CD4-positive, alpha-beta T cell (primary cell): Measurements from ENCODE around the gene CADPS. TPM values are rescaled to one million over a fixed set of nuclear protein-coding genes. Genes with fewer than 3 reads are reported as not detected.

Experiments used
- ATAC-seq: fragments of 200-7000 bp; cut with Tn5 transposase; one replicate; pipeline ENCODE4 v1.10.0; 2022; ENCODE audit warnings: mild to moderate bottlenecking; ENCODE audit not compliant: poor library complexity
- CTCF ChIA-PET: fragments of 350-600 bp; sonication (Branson Sonifier 250); formaldehyde crosslinking; loops from one replicate; lab custom pipeline; 2021; ENCODE audit warnings: antibody characterized with exemption, inconsistent platforms; lab: Charles Lee
- POLR2A ChIA-PET: fragments of 350-600 bp; sonication (Branson Sonifier 250); formaldehyde crosslinking; loops from one replicate; lab custom pipeline; 2021; ENCODE audit warnings: antibody characterized with exemption, inconsistent platforms; lab: Charles Lee
- DNase-seq, 14 experiments: peaks; one replicate each; pipeline ENCODE4 v3.0.0-alpha.2; 2013 to 2020; ENCODE audit warnings: mixed read lengths in 2 of 14
- H3K27ac ChIP-seq, 2 donors: one replicate each; pipeline versions ENCODE4 v1.5.1 to v1.7.0; 2013; ENCODE audit warnings: low read length in 2 of 2, low read depth in 1 of 2, mild to moderate bottlenecking in 1 of 2
- H3K27me3 ChIP-seq, 2 experiments: 1 replicate in 1 of 2; 2 replicates in 1 of 2; pipeline versions ENCODE4 v1.6.1 to v1.7.0; 2013; ENCODE audit warnings: low read length in 2 of 2, control low read depth in 1 of 2, mild to moderate bottlenecking in 1 of 2, moderate library complexity in 1 of 2; ENCODE audit not compliant: insufficient read depth in 2 of 2, control insufficient read depth in 1 of 2
- H3K36me3 ChIP-seq: one replicate; pipeline ENCODE4 v1.6.1; 2013; ENCODE audit warnings: low read length, control low read depth; ENCODE audit not compliant: insufficient read depth
- H3K4me1 ChIP-seq: one replicate; pipeline ENCODE4 v1.6.1; 2013; ENCODE audit warnings: low read length, control low read depth; ENCODE audit not compliant: insufficient read depth
- H3K4me3 ChIP-seq: one replicate; pipeline ENCODE4 v1.5.1; 2013; ENCODE audit warnings: mild to moderate bottlenecking, low read length, moderate library complexity
- H3K9me3 ChIP-seq, 2 experiments: 1 replicate in 1 of 2; 2 replicates in 1 of 2; pipeline versions ENCODE4 v1.6.1 to v1.7.0; 2013; ENCODE audit warnings: low read length in 2 of 2, mild to moderate bottlenecking in 2 of 2, control low read depth in 1 of 2, moderate library complexity in 1 of 2; ENCODE audit not compliant: control insufficient read depth in 1 of 2, insufficient read depth in 1 of 2
- H3K27ac Mint-ChIP-seq: one replicate; pipeline ENCODE4 v1.8.0; 2020; ENCODE audit warnings: mixed read lengths
- H3K27me3 Mint-ChIP-seq: one replicate; pipeline ENCODE4 v1.8.0; 2021; ENCODE audit warnings: mixed read lengths
- H3K36me3 Mint-ChIP-seq: one replicate; pipeline ENCODE4 v1.8.0; 2021; ENCODE audit warnings: low read depth, mixed read lengths
- H3K4me1 Mint-ChIP-seq: one replicate; pipeline ENCODE4 v1.8.0; 2021; ENCODE audit warnings: low read depth, mixed read lengths
- H3K4me3 Mint-ChIP-seq: one replicate; pipeline ENCODE4 v1.8.0; 2020; ENCODE audit warnings: mild to moderate bottlenecking, mixed read lengths
- H3K9me3 Mint-ChIP-seq: one replicate; pipeline ENCODE4 v1.8.0; 2020; ENCODE audit warnings: mixed read lengths
- CTCF ChIP-seq: fragments of 200-600 bp; IDR thresholded peaks from one replicate; pipeline ENCODE4 v1.8.0; 2022; ENCODE audit warnings: antibody characterized with exemption, mild to moderate bottlenecking
- intact Hi-C, 2 experiments: fragments of 100-400 bp; cut with DNase I in 1 of 2; cut with micrococcal nuclease in 1 of 2; formaldehyde crosslinking; loops; one replicate each; pipeline versions ENCODE4 v1.15.1 to v1.9.0; 2023 to 2025; cut with DNase I, micrococcal nuclease
- total RNA-seq, 174 experiments: library from RNA in 2 of 174; stranded (reverse) in 2 of 174; gene quantifications; one replicate each; pipeline ENCODE4 v1.2.3 and lab custom pipeline; 2021 to 2026

Gene CADPS
- total RNA-seq, 2 experiments from 2014 or later = not detected

DNA sequence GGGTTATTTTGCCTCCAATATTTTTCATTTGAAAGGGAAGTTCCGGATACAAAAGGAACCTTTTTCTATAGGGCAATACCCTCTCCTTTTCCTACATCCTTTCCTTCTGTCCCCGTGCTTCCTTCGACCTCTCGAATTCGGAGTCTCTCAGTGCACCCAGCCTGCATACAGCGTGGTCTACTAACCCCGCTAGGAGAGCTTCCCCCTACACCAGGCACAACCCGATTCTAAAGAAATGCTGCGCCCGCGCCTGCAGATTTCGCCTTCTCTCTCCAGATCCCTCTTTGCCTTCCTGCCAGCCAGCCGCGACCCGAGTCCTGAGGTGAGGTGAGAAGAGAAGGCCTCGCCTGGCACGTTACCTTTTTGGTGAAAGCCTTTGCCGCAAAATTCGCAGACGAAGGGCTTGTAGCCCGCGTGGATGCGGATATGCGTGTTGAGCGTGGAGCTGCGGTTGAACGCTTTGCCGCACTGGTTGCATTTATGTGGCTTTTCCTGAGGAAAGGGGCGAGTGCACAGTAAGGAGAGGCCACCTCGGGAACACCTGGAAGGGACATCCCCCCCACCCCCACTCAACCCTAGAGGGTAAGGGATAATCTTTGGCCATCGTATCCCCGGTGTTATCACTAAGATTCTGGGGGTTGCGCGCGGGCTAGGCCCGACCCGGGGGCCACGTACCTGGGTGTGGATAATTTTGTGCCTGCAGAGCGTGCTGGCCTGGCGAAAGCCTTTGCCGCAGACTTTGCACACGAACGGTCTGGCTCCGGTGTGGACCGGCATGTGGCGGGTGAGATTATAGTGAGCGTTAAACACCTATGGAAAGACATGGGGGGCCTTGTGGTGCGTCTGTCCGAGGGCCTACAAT is 504.1 kb downstream of the CADPS start:
- TF ChIP-seq CTCF = no peak
- Histone ChIP-seq H3K27me3 (peaks cover 65 to 81% of the 10 kb centered on the region in 2 experiments), H3K4me1 (peaks cover 4% of the 10 kb centered on the region), H3K27ac (no peak overlapping the region), H3K4me3 (no peak overlapping the region), H3K36me3 (no peaks in the 10 kb centered on the region), H3K9me3 (peaks cover 0 to 58% of the 10 kb centered on the region in 2 experiments)
- ChIA-PET CTCF (no interaction called here), POLR2A (no interaction called here)
- Mint-ChIP-seq H3K27me3 (peaks cover 77% of the 10 kb centered on the region), H3K36me3 (no peaks in the 10 kb centered on the region), H3K4me3 (no peak overlapping the region), H3K4me1 (peaks cover 7% of the 10 kb centered on the region), H3K9me3 (no peaks in the 10 kb centered on the region), H3K27ac (no peak overlapping the region)
- intact Hi-C loops = no loop called here
- no peak for ATAC-seq
- DNase-seq = no peak

DNA sequence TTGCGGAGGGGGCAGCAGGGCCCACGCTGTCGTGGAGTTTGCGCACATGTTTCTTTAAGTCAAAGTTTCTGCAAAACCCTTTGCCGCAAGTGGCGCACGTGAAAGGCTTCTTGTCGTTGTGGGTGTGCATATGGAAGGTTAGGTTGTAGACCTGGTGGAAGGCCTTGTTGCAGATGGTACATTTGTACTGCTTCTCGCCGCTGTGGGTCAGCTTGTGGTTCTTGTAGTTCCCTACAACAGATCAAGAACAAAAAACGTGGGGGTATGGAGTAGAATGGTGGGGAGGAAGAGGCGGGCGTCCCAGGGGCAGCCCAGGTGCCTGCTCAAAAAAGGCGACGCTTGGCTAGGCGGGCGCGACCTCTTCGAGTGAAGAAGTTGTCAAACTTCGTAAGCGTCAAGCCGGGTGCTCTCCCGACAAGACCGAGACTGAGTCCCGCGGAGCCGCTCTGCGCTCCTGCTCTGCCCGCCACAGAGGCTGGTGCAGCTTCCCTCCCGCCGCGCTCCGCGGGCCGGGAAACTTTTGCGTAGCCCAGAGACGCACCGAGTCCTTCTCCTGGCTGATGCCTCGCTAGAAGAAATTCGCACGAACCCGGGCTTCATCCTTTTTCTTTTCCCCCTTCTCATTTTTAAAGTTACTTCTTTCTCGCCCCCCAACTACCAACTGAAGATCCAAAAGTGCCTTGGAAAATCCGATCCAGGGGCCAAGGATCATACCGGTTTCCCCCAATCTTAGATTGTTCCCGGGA is 504.9 kb downstream of the CADPS start:
- POLR2A ChIA-PET = no interaction called here
- no peak for TF ChIP-seq CTCF

GRCh38 chr3:62369476-62369743 is 505.8 kb downstream of the CADPS start:
- Mint-ChIP-seq H3K9me3 (no peaks in the 10 kb centered on the region), H3K4me3 (no peak overlapping the region), H3K36me3 (no peaks in the 10 kb centered on the region), H3K27me3 (peaks cover 77% of the 10 kb centered on the region), H3K4me1 (peaks cover 5% of the 10 kb centered on the region), H3K27ac (no peak overlapping the region)
- H3K36me3 ChIP-seq = no peaks in the 10 kb centered on the region
- no peak for TF ChIP-seq CTCF
- no peak overlapping the region for H3K4me3 ChIP-seq
- POLR2A ChIA-PET = no interaction called here
- peaks cover 54 to 68% of the 10 kb centered on the region in 2 experiments for H3K27me3 ChIP-seq
- no peak overlapping the region for H3K27ac ChIP-seq
- CTCF ChIA-PET = no interaction called here
- intact Hi-C loops = no loop called here
- peaks cover 4 to 56% of the 10 kb centered on the region in 2 experiments for H3K9me3 ChIP-seq
- ATAC-seq (no peak), DNase-seq (no peak)
- H3K4me1 ChIP-seq = peaks cover 4% of the 10 kb centered on the region

More for the DNA sequence above, 504.9 kb downstream of the CADPS start:
- no peak for ATAC-seq
- H3K4me1 ChIP-seq = peaks cover 4% of the 10 kb centered on the region
- H3K9me3 Mint-ChIP-seq = no peaks in the 10 kb centered on the region
- peaks cover 62 to 76% of the 10 kb centered on the region in 2 experiments for H3K27me3 ChIP-seq
- H3K4me3 Mint-ChIP-seq = no peak overlapping the region
- intact Hi-C loops = no loop called here
- CTCF ChIA-PET = no interaction called here
- no peaks in the 10 kb centered on the region for H3K36me3 ChIP-seq
- H3K27ac ChIP-seq = no peak overlapping the region
- no peaks in the 10 kb centered on the region for H3K36me3 Mint-ChIP-seq
- H3K4me3 ChIP-seq = no peak overlapping the region
- H3K27me3 Mint-ChIP-seq = peaks cover 77% of the 10 kb centered on the region
- no peak for DNase-seq
- peaks cover under 1 to 58% of the 10 kb centered on the region in 2 experiments for H3K9me3 ChIP-seq
- no peak overlapping the region for H3K27ac Mint-ChIP-seq
- peaks cover 7% of the 10 kb centered on the region for H3K4me1 Mint-ChIP-seq
